Muscle of back (tissue), 11 donors: Measurements from ENCODE around the gene JARID2. TPM values are rescaled to one million over a fixed set of nuclear protein-coding genes. Genes with fewer than 3 reads are reported as not detected.

Source experiments
- DNase-seq, 3 donors: peaks; one replicate each; pipeline versions ENCODE4 v3.0.0 to v3.0.0-alpha.2; 2013
- polyA plus RNA-seq, 10 donors: library from polyadenylated mRNA; unstranded; fragments of 120-200 nt; gene quantifications; one replicate each; pipeline ENCODE4 v1.2.1, GENCODE V29; 2013; ENCODE audit not compliant: insufficient read length in 10 of 10

Gene JARID2
- polyA plus RNA-seq, 10 donors = 11.6 to 15.4 (median 14.2) TPM

DNA sequence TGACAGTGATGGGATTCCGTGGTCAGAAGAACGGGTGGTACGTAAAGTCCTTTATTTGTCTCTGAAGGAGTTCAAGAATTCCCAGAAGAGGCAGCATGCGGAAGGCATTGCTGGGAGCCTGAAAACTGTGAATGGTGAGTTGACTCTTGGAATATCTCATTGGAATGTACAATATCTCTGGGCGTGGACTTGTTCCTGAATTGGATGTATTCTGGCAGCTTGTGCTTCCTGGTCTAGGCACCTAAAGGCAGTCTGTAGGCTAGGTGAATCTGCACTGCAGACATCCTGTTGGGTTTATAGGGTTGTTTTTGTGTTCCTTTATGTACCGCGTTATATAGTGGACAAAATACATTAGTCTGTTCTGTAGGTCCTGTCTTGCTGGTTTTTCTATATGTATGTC, 128.2 kb downstream of the JARID2 start:
- DNase-seq = no peak

DNA sequence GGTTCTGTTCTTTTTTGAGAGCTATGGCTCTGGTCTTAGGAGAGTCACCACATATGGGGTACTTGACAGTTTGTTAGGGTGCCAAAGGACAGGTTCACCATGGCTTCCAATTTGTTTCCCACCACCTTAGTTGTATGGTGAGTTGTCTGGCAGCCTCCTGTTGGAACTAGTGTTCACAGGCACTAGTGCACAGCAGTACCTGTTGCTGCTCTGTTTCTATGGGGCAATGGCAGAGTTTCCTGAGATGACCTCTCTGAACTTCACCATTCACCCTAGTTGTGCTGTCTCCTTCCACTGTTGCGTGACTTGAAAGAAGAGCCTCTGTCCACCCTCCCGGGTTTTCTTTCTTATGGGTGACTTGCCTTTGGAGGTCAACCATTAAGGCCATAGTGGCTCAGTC, 129.1 kb downstream of the JARID2 start:
- DNase-seq = no peak

DNA sequence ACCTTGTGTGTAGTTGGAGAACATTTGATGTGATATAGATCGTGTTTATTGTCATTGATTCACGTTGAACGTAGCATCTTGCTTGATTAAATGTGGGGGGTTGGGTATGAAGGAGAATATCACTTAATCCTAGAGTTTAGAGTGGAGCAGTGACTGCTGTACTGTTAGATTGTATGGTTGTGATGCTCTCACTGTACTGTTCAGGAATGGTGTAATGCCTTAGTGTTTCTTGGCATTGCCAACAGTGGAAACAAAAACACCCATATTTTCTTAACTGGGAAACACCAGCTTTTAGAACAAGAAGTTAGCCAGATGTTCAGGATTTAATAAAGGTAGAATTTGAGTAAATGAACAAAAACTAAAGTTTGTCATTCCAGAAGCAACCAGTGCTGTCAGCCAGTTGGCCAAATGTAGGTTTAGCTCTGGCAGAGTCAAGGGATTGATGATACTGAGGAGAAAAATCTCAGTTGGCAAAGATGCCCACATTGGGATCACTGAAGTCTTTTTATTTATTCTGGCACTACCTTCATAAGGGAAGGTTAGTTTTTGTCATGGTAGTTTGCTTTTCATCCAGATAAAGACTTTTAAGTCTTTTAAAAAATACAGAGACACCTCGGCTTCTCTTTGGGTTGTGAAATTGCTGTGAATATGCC, 129.9 kb downstream of the JARID2 start:
- no peak for DNase-seq

DNA sequence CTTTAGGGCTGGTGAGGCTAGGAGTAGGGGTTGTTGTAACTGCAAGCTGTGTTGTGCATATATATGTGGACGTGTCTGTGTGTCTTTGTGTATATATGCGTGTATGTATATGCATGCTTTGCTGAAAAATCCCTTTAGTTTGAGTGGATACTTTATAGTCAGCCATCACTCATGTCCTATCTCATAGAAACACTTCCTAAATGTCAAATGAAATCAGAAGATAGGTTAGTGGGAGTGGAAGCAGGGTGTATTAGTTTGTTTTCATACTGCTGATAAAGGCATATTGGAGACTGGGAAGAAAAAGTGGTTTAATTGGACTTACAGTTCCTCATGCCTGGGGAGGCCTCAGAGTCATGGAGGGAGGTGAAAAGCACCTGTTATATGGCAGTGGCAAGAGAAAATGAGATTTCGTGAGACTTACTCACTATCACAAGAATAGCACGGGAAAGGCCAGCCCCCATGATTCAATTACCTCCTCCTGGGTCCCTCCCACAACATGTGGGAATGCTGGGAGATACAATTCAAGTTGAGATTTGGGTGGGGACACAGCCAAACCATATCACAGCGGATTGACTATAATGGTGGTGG, 131.1 kb downstream of the JARID2 start:
- DNase-seq = no peak

DNA sequence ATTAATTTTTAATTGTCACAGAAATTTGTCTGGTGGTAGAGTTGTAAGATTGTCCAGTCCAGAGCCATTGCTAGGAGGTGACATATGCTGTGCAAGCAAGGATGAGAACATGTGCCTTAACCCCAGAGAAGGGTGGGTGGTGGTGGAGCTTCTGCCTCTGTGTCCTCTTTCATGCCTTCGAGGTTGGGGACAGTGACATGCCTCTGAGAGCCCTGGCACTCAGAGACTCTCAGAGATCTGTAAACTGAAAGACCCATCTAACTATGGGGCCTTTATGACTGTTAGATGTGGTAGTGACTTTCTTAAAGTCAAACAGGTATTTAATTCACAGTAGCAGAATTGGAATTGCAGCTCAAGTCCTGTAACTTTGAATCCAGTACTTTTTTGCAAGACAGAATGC, 132.4 kb downstream of the JARID2 start:
- DNase-seq = no peak

DNA sequence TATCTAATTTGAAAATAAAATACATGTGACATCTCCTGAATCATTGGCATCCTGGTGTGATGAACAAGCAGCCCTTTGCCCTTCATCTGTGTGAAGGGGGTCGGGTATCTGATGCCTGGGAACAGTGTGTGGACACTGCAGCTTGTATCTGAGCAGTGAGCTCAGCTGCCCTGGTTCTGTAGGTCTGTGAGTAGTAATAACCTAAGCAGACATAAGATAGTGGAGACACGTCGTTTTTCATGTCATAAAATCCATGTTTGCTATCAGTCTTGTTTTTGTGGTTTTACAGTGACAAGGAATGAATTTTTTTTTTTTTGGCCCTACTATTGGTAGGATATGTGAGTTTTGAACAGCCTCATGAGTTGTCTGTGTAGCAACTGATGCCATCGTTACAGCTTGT, 133.0 kb downstream of the JARID2 start:
- no peak for DNase-seq

DNA sequence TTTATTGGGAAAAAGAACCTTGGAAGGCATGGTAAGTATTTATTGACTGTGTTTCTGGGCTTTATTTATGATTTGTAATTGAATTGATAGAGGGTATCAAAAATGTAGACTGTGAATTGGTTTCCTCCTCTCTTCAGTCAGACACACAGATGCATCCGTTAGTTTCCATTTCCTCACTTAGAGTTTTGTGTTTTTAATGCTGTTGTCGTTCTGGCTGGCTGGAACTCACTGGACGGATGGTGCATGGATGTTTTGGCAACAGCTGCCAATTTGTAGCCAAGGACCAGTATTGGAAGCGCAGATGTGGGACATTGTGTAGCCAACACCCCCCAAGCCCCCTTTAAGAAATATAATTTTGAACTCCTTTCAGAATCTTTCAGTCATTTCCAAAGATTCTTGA, 134.5 kb downstream of the JARID2 start:
- DNase-seq = no peak

DNA sequence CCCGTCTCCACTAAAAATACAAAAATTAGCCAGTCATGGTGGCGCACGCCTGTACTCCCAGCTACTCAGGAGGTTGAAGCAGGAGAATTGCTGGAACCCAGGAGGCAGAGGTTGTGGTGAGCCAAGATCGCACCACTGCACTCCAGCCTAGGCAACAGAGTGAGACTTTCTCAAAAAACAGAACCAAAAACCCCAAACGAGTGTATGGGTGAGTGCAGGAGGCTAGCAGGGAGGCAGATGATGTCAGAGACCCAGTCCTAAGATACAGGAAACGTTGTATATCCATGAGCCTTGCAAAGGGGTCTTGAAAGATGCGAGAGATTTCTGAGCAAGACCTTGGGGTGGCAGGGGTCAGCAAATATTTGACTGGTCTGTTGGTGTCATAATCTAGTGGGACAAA, 136.2 kb downstream of the JARID2 start:
- DNase-seq = no peak

DNA sequence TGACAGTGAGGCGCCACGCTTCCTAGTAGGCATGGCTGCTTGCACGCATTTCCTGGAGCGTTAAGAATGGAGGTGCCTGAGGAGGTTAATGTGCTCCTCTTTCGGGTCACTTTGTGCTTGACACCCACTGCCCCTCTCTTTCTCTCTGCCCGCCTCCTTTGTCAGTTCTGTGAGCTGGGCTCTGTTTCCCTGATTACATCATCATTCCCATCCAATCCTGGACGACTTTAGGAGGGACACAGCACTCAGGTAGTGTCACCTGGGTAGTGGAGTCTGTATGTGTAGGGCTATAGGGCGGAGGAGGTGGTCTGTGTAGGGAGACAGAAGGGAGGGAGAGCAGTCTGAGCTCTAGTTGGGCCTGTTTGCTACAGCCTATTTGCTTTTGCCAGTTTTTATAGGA, 136.8 kb downstream of the JARID2 start:
- no peak for DNase-seq

DNA sequence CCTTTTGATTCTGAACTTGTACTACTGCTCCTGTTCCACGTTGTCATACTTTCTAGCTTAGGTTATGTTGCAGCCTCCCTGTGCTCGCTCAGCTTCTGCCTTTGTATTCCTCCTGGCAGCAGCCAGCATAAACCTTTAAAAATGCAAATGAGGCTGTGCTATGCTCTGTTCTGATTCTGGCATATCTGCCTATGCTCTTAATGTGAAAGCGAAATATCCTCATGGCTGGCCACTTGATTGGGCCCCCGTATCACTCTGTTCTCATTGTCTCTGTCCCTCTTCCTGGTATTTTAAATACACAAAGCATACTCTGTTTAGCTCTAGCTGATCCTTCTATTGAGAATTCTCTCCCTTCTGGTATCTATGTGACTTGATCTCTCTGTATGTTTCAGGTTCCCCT, 139.0 kb downstream of the JARID2 start:
- no peak for DNase-seq

DNA sequence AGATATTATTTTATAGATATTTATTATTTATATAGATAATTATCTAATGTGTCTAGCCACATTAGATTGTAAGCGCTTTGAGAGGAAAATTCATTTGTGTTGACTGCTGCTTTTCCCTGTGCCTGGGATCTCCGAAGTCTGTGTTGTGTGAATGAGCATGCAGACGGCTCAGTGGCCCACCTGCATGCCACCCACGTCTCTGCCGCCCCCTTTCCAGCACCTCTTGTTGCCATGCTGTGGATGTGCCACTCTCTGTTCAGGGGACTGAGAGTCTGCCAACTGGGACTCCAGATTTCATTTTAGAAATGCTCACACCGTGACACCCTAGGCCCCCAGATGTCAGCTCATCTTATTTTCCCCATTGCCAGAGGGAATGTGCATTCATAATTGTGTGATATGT, 139.7 kb downstream of the JARID2 start:
- DNase-seq = no peak

DNA sequence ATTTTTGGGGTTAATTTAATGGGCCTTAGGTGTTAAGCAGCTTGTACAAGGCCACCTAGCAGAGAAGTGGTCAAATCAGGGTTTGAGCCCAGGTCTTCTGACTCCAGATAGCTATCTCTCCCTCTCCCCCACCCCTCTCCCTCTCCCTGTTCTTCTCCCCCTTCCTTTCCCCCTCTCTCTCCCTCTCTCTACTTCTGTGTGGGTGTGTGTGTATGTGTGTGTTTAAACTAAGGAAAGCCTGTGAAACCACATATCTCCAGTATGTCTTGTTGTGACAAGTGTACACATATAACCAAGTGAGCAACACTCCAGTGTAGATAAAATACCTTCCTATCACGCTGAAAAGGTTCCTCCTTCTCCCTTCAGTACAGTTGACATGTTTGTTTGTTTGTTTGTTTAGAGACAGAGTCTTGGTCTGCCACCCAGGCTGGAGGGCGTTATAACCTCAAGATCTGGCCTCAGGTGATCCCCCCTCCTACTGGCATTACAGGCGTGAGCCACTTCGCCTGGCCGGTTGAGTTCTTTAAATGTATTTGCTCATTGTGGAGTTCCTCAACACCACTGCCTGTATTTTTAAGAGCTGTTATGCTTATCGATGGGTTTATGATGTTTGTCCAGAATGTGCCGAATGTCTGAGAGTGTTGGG, 140.4 kb downstream of the JARID2 start:
- DNase-seq = no peak

DNA sequence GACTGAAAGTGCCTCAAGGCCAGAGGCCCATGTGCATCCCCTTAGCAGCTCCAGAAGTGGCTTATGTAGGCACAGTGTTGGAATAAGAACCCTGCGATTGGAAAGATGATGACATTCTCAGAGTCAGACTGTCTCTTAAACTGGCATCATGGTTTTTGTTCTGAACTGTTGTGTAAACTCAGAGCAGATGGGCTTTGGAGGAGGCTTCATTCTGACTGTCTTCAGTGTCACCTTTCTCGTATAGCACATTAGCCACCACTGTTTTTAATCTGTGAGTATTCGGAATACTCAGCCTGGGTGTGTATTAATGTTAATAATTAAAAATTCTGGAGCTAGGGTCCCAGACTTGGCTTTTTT, 140.9 kb downstream of the JARID2 start:
- DNase-seq = no peak

DNA sequence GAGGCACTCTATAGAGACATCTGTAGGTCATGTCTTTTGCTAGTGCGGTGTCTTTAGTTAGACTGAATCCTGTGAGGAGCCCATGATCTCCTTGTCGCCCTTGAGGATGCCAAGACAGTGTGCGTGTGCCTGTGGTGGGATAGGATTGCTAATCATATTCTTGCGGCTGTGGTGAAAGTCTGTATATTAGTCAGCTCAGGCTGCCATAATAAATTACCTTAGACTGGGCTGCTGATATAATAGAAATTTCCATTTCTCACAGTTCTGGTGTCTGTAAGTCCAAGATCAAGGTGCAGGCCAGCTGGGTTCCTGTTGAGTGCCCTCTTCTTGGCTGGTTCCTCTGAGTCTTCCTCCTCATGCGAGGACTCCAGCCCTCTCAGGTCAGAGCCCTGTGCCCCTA, 141.2 kb downstream of the JARID2 start:
- DNase-seq = peak in 1 of 3 donors; percentile 45

DNA sequence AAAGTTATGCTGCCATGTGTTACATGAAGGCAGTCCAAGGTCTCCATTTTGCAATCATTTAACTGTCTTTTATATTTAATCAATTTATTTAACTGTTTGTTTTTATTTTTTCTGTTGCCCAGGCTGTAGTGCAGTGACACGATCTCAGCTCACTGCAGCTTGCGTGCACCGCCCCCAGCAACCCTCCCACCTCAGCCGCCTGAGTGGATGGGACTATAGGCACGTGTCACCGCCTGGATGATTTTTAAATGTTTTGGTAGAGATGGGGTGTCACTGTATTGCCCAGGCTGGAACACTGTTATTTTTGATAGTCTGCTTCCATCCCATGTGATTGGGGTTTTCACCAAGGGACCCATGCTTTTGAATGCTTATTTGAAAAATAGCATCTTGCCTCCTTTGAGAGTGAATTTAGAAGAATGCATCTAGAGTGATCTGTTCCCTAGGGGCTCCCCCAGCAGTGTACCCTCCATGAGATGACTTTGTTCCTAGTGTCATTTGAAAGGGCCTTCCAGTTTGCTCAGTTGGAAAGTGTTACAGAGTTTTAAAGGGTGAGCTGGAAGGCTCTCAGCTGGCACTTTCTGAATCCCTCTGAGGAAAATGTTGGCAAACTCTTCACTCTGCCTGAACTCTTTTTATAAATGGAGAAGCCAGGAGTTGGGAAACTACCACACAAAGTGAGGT, 143.4 kb downstream of the JARID2 start:
- peak in 1 of 3 donors; percentile 39 for DNase-seq

DNA sequence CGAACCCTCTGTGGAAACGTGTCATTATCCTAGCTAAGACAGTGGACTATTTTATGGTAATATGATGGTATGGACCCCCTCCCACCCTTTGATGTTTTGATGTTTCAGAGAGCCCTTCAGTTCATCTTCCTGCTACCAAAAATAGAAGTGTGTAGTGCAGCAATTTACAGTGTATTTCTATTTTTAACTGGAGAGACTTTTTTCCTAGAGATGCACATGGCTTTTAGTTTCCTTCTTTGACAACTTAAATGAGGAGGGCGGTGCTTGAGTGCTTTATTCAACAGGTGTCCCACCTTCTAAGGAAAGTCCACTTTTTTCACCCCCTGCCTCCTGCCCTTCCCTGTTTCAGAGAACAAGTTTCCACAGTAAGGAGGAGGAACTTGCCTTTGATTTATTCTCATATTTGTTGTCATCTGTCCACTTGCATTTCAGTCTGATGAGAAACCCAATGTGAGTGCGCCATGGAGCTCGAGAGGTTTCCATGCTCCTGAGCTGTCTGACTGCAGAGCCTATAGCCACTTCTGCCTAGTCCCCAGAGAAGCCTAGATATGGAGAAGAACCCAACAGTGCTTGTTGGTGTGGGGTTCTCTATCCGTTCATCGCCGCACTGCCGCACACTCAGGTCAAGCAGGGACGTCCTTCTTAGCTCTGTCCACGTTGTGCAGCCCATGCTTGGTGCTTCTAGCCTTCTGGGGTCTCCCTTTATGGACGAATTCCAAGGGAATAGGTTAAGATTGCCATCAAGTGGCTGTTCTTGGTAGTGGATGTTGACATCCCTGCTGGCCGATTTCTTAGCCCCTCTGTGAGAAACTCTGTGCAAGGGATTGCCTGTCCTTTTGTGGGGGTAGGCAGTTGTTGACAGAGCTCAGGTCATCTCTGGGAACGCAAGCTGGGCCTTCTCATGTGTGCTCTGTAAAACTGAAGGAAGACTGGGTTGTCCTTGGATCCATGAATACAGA, 144.2 kb downstream of the JARID2 start:
- peak; percentile 49 to 73 (median 53) for DNase-seq

DNA sequence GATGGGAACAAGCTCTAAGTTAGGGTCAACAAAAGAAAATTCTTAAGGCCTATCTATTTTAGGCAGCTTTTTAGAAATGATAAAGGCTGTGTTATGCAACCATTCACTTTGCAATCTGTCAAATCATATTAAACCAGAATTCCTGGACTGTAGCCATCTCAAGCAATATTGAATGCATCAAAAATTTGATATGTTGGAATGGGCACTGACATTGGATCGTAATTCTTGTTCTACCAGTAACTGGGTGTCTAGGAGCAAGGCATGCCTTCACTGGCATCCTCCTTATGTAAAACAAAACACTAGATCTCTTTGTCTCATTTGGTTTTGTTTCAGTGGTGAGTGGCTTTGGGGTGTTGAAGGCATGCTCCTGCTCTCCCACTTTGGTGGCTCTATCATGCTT, 145.6 kb downstream of the JARID2 start:
- DNase-seq = no peak

DNA sequence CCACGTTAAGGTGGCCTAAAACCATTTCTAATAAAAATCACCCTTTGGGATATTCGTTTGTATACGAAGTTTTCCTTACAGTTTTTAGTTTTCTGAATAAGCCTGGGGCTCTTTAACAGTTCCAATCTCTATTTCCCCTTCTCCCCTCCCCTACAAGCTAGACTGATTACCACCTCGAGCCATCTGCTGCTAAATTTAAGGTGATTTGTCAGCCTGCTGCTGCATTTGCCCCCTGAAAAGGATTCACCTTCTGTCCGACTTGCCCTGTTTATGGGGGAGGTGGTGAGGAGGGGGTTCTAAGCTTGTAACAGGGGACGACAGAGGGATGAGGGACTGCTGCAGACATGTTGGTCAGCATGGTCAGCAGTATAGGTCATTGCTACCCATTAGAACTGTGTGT, 146.3 kb downstream of the JARID2 start:
- DNase-seq = no peak

DNA sequence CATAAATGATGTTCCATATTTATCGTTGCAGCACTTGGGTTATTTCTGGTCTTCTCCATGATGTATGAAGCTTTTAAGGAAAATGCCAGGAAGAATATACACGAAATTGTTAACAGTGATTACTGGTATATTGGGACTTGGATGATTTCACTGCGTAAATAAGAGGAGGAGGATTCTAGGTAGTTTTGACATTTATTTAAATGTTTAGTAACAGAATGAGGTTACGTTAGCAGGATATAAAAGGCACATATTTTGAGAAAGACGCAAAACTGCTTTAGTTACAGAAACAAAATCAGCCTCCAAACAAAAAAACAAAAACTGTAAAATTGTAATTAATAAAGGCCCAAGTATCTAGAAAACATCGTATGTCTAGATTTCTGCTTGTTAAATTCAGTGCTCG, 147.7 kb downstream of the JARID2 start:
- no peak for DNase-seq

DNA sequence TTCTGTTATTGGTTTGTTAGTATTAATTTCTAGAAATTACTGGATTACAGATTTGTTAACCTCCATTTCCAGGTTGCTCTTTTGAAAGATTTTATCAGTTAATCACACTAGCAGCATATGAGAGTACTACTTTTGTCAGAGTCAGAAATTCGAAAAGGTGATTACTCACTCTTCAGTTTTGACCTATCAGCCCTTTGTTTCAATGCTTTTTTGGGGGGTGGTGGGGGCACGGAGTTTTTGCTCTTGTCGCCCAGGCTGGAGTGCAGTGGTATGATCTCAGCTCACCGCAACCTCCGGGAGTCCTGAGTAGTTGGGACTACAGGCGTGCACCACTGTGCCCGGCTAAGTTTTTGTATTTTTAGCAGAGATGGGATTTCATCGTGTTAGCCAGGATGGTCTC, 149.2 kb downstream of the JARID2 start:
- no peak for DNase-seq

DNA sequence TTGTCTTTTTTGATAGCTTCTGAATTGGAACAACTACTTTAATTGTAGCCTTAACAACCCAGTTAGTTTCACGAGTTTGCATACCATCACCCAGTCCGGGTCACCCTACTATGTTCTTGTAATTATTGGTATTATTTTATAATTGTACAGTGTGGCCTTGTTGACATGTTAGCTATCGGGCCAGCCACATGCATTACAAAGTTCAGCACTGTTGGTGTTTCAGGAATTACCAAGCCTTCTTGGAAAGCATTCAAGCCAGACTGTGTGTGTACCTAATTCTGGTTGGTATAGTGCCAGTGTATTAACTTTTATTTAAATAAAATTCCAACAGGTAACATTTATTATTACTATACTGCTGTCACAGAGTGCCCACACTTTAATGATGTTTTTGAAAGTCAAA, 150.9 kb downstream of the JARID2 start:
- no peak for DNase-seq
